HCT116 (cell line): ENCODE results near the gene MYO5C. TPM values are rescaled to one million over a fixed set of nuclear protein-coding genes. Genes with fewer than 3 reads are reported as not detected.

ENCODE experiments used
- ATAC-seq: fragments of 200-7000 bp; cut with Tn5 transposase; 2 replicates; pipeline ENCODE4 v1.9.1; 2020; ENCODE audit warnings: mild to moderate bottlenecking, moderate library complexity
- BruUV-seq: library from RNA; stranded (reverse); fragments of 400-500 nt; replicated peaks from 2 replicates; lab custom pipeline; 2021; lab: Mats Ljungman, UMichigan
- CTCF ChIA-PET: fragments of 300-600 bp; sonication (Branson Sonifier 250); formaldehyde crosslinking; loops from one replicate; lab custom pipeline; 2021; ENCODE audit warnings: antibody characterized with exemption; lab: Charles Lee
- POLR2A ChIA-PET: fragments of 300-600, 350-600 bp; sonication (Branson Sonifier 250); formaldehyde crosslinking; loops from one replicate; lab custom pipeline; 2021; ENCODE audit warnings: antibody characterized with exemption; lab: Charles Lee
- RAD21 ChIA-PET, 2 experiments: fragments of 300-600 bp; sonication (Branson Sonifier 250); formaldehyde crosslinking; loops; one replicate each; lab custom pipeline; 2023; ENCODE audit warnings: low total read pairs in 2 of 2; ENCODE audit not compliant: uncharacterized antibody in 2 of 2, unreplicated experiment in 2 of 2, low non-redundant PET in 1 of 2; lab: Charles Lee
- DNase-seq: peaks from one replicate; pipeline ENCODE4 v3.0.0-alpha.2; 2010; ENCODE audit warnings: low read depth, low spot score
- H2AFZ ChIP-seq: fragments of 200-600 bp; shearing (Covaris generic), sonication (generic); 2 replicates; pipeline ENCODE4 v1.6.1; 2017; ENCODE audit warnings: low read depth, mixed run types, mixed read lengths, antibody characterized with exemption, low read length; ENCODE audit not compliant: poor library complexity, severe bottlenecking
- H3K27ac ChIP-seq: 2 replicates; pipeline ENCODE4 v1.5.1; 2012; ENCODE audit warnings: low read depth, low read length
- H3K27me3 ChIP-seq: fragments of 200-600 bp; sonication (generic); 2 replicates; pipeline ENCODE4 v1.6.1; 2016; ENCODE audit warnings: mixed run types, low read length, mixed read lengths; ENCODE audit not compliant: insufficient read depth
- H3K36me3 ChIP-seq, 2 experiments: fragments of 200-500 bp in 1 of 2; fragments of 200-600 bp in 1 of 2; sonication (Bioruptor generic) in 1 of 2; sonication (generic) in 1 of 2; 2 replicates each; pipeline versions ENCODE4 v1.5.1 to v1.6.1; 2014 to 2016; ENCODE audit warnings: low read length in 2 of 2, inconsistent platforms in 1 of 2, mixed read lengths in 1 of 2, mixed run types in 1 of 2; ENCODE audit not compliant: insufficient read depth in 2 of 2, control insufficient read depth in 1 of 2
- H3K4me1 ChIP-seq, 2 experiments: fragments of 200-600 bp in 1 of 2; sonication (generic) in 1 of 2; 2 replicates each; pipeline versions ENCODE4 v1.5.1 to v1.6.1; 2012 to 2017; ENCODE audit warnings: low read length in 2 of 2, inconsistent platforms in 1 of 2, mild to moderate bottlenecking in 1 of 2, mixed read lengths in 1 of 2, mixed run types in 1 of 2, moderate library complexity in 1 of 2; ENCODE audit not compliant: insufficient read depth in 2 of 2, control insufficient read depth in 1 of 2
- H3K4me2 ChIP-seq: fragments of 200-600 bp; sonication (generic); 2 replicates; pipeline ENCODE4 v1.6.1; 2017; ENCODE audit warnings: mixed run types, low read length, mixed read lengths
- H3K4me3 ChIP-seq, 2 experiments: fragments of 200-600 bp in 1 of 2; sonication (generic) in 1 of 2; replicated peaks in 1 of 2; 2 replicates each; pipeline ENCODE4 v1.5.1; 2011 to 2016; ENCODE audit warnings: low read length in 2 of 2, control low read depth in 1 of 2, low read depth in 1 of 2, mild to moderate bottlenecking in 1 of 2, mixed read lengths in 1 of 2, mixed run types in 1 of 2
- H3K79me2 ChIP-seq: fragments of 200-600 bp; sonication (generic); 2 replicates; pipeline ENCODE4 v1.6.1; 2017; ENCODE audit warnings: mild to moderate bottlenecking, mixed run types, low read length, moderate library complexity, mixed read lengths; ENCODE audit not compliant: insufficient read depth
- H3K9ac ChIP-seq: fragments of 200-600 bp; sonication (generic); 2 replicates; pipeline ENCODE4 v1.6.1; 2016; ENCODE audit warnings: low read length, mixed read lengths
- H3K9me2 ChIP-seq: fragments of 200-600 bp; sonication (generic), shearing (Covaris generic); 2 replicates; pipeline ENCODE4 v1.6.1; 2017; ENCODE audit warnings: mixed run types, mild to moderate bottlenecking, moderate library complexity; ENCODE audit not compliant: insufficient read depth
- H3K9me3 ChIP-seq, 2 experiments: fragments of 200-500 bp in 1 of 2; fragments of 200-600 bp in 1 of 2; sonication (Bioruptor generic) in 1 of 2; sonication (generic) in 1 of 2; 2 replicates each; pipeline ENCODE4 v1.6.1; 2014 to 2017; ENCODE audit warnings: low read length in 2 of 2, mixed read lengths in 2 of 2, inconsistent platforms in 1 of 2, low read depth in 1 of 2, mild to moderate bottlenecking in 1 of 2, mixed run types in 1 of 2, moderate library complexity in 1 of 2; ENCODE audit not compliant: control insufficient read depth in 1 of 2, insufficient read depth in 1 of 2
- H4K20me1 ChIP-seq: fragments of 200-600 bp; sonication (generic), shearing (Covaris generic); 2 replicates; pipeline ENCODE4 v1.6.1; 2017; ENCODE audit warnings: mixed run types, mild to moderate bottlenecking, moderate library complexity; ENCODE audit not compliant: insufficient read depth
- CEBPB ChIP-seq: IDR thresholded peaks from 2 replicates; pipeline ENCODE4 v1.6.1; 2012; ENCODE audit warnings: low read depth
- ELF1 ChIP-seq: IDR thresholded peaks from 2 replicates; pipeline ENCODE4 v1.6.1; 2012; ENCODE audit warnings: low read depth, borderline replicate concordance
- EZH2phosphoT487 ChIP-seq: fragments of 200-600 bp; IDR thresholded peaks from 2 replicates; pipeline ENCODE4 v1.6.1; 2018; ENCODE audit warnings: antibody characterized with exemption, borderline replicate concordance
- FOSL1 ChIP-seq: IDR thresholded peaks from 2 replicates; pipeline ENCODE4 v1.6.1; 2012; ENCODE audit warnings: low read depth
- POLR2AphosphoS5 ChIP-seq: IDR thresholded peaks from 2 replicates; pipeline ENCODE4 v1.6.1; 2011; ENCODE audit warnings: mild to moderate bottlenecking, low read depth, low read length, moderate library complexity
- RAD21 ChIP-seq: IDR thresholded peaks from 2 replicates; pipeline ENCODE4 v1.6.1; 2012; ENCODE audit warnings: low read depth, mild to moderate bottlenecking
- YY1 ChIP-seq: IDR thresholded peaks from 2 replicates; pipeline ENCODE4 v1.6.1; 2011; ENCODE audit warnings: low read length, low read depth, moderate library complexity, mild to moderate bottlenecking; ENCODE audit not compliant: insufficient replicate concordance; ENCODE audit errors: extremely low read depth
- intact Hi-C: fragments of 100-400 bp; cut with micrococcal nuclease; formaldehyde crosslinking; loops from 2 replicates; pipeline ENCODE4 v1.10.0; 2022
- total RNA-seq: library from RNA; stranded (reverse); gene quantifications from one replicate; pipeline ENCODE4 v1.2.1, GENCODE V29; 2021; ENCODE audit not compliant: unreplicated experiment
- TF ChIP-seq, protein P1 (sequence below): IDR thresholded peaks from 2 replicates; pipeline ENCODE4 v1.6.1; 2012
- TF ChIP-seq, protein P2 (sequence below): IDR thresholded peaks from 2 replicates; pipeline ENCODE4 v1.6.1; 2011; ENCODE audit warnings: mild to moderate bottlenecking, low read length, moderate library complexity; ENCODE audit not compliant: insufficient replicate concordance; ENCODE audit errors: extremely low read depth

Gene MYO5C
- total RNA-seq, 1 experiment from 2014 or later, result 34.0 TPM

DNA sequence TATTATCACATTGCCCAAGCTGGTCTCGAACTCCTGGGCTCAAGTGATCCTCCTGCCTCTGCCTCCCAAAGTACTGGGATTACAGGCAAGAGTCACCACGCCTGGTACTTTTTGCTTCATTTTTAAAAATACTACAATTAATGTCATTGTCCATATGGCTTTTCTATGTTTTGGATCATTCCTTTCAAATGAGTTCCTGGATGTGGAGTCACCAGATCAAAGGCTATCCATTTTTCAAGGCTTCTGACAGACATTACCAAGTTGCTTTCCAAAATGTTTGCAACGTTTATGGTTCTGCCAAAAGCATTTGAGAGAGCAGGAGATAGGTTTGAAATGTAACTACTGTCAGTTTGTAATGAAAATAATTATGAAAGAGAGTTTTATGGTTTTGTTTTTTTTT, 148.8 kb downstream of the MYO5C start:
- Histone ChIP-seq H4K20me1 (no peaks in the 10 kb centered on the region), H3K79me2 (no peaks in the 10 kb centered on the region), H3K9me2 (no peaks in the 10 kb centered on the region), H3K4me3 (no peak overlapping the region), H2AFZ (no peak overlapping the region), H3K27me3 (no peaks in the 10 kb centered on the region), H3K4me1 (peaks cover 0 to 13% of the 10 kb centered on the region in 2 experiments; a peak in 2 of 4 replicates), H3K36me3 (peaks cover 0 to 2% of the 10 kb centered on the region in 2 experiments; a peak in 1 of 4 replicates), H3K4me2 (no peak overlapping the region), H3K9me3 (no peaks in the 10 kb centered on the region), H3K27ac (no peak overlapping the region), H3K9ac (no peak overlapping the region)
- RAD21 ChIA-PET, result no interaction called here
- no TSS peak for BruUV-seq
- no peak for TF ChIP-seq POLR2AphosphoS5
- TF ChIP-seq ELF1, result no peak
- intact Hi-C loops, result no loop called here
- POLR2A ChIA-PET, result no interaction called here
- DNase-seq (no peak), ATAC-seq (no peak)
- CTCF ChIA-PET, result no interaction called here

DNA sequence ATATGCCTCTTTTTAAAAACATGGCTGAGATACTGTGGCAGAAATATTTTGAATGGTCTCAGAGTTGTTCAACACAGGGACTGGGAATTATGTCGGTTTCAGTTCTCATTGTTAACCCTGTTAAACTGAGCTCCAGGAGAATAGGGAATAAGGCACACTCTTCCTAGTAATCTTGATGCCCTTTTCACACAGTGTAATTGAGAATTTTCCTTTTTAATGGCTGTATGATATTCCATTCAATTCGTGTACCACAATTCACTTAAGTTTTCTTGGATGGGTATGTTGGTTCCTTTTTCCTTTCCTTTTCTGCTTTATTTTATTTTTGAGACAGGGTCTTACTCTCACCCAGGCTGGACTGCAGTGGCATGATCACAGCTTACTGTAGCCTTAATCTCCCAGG, 149.3 kb downstream of the MYO5C start:
- no peak for DNase-seq
- TF ChIP-seq POLR2AphosphoS5, result no peak
- no peak for TF ChIP-seq EZH2phosphoT487
- TF ChIP-seq, protein P1, sequence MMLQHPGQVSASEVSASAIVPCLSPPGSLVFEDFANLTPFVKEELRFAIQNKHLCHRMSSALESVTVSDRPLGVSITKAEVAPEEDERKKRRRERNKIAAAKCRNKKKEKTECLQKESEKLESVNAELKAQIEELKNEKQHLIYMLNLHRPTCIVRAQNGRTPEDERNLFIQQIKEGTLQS, result no peak
- TF ChIP-seq FOSL1, result no peak
- no peak for TF ChIP-seq YY1
- no peak for TF ChIP-seq CEBPB
- no peak for TF ChIP-seq RAD21
- TF ChIP-seq, protein P2, sequence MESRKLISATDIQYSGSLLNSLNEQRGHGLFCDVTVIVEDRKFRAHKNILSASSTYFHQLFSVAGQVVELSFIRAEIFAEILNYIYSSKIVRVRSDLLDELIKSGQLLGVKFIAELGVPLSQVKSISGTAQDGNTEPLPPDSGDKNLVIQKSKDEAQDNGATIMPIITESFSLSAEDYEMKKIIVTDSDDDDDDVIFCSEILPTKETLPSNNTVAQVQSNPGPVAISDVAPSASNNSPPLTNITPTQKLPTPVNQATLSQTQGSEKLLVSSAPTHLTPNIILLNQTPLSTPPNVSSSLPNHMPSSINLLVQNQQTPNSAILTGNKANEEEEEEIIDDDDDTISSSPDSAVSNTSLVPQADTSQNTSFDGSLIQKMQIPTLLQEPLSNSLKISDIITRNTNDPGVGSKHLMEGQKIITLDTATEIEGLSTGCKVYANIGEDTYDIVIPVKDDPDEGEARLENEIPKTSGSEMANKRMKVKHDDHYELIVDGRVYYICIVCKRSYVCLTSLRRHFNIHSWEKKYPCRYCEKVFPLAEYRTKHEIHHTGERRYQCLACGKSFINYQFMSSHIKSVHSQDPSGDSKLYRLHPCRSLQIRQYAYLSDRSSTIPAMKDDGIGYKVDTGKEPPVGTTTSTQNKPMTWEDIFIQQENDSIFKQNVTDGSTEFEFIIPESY, result no peak
- TF ChIP-seq, all 23 proteins: peak for 0
- no peak for ATAC-seq
- H3K4me3 ChIP-seq, result no peak overlapping the region
- intact Hi-C loops, result no loop called here
- H3K27me3 ChIP-seq, result no peaks in the 10 kb centered on the region
- H3K4me2 ChIP-seq, result no peak overlapping the region
- H4K20me1 ChIP-seq, result no peaks in the 10 kb centered on the region
- peaks cover 0 to 13% of the 10 kb centered on the region in 2 experiments; a peak in 2 of 4 replicates for H3K4me1 ChIP-seq
- H3K27ac ChIP-seq, result no peak overlapping the region
- no peak overlapping the region for H2AFZ ChIP-seq
- H3K36me3 ChIP-seq, result peaks cover 0 to 2% of the 10 kb centered on the region in 2 experiments; a peak in 1 of 4 replicates
- no TSS peak for BruUV-seq
- H3K79me2 ChIP-seq, result no peaks in the 10 kb centered on the region
- H3K9me2 ChIP-seq, result no peaks in the 10 kb centered on the region
- no peaks in the 10 kb centered on the region for H3K9me3 ChIP-seq
- H3K9ac ChIP-seq, result no peak overlapping the region
- POLR2A ChIA-PET, result no interaction called here
- CTCF ChIA-PET, result no interaction called here
- RAD21 ChIA-PET, result no interaction called here
